Ovary (tissue), 10 donors: ENCODE data around the gene ANKRD7. TPM values are rescaled to one million over a fixed set of nuclear protein-coding genes. Genes with fewer than 3 reads are reported as not detected.

Experiments
- DNase-seq, 5 donors: peaks; one replicate each; pipeline ENCODE4 v3.0.0-alpha.2; 2019 to 2020
- H3K27ac ChIP-seq, 2 donors: fragments of 200-600 bp; one replicate each; pipeline versions ENCODE4 v1.5.1 to v1.8.0; 2019 to 2022
- H3K27me3 ChIP-seq: fragments of 200-600 bp; one replicate; pipeline ENCODE4 v1.8.0; 2022
- H3K36me3 ChIP-seq: fragments of 200-600 bp; sonication (generic); one replicate; pipeline ENCODE4 v1.5.1; 2019
- H3K4me1 ChIP-seq: one replicate; pipeline ENCODE4 v1.8.1; 2013; ENCODE audit warnings: mild to moderate bottlenecking, moderate library complexity; ENCODE audit not compliant: insufficient read depth
- H3K4me3 ChIP-seq: fragments of 200-600 bp; sonication (generic); one replicate; pipeline ENCODE4 v1.5.1; 2017
- H3K9me3 ChIP-seq, 2 donors: fragments of 200-600 bp in 1 of 2; sonication (generic) in 1 of 2; one replicate each; pipeline versions ENCODE4 v1.5.1 to v1.8.1; 2013 to 2019; ENCODE audit warnings: mild to moderate bottlenecking in 1 of 2, moderate library complexity in 1 of 2
- CTCF ChIP-seq, 3 donors: fragments of 450-650 bp in 2 of 3; fragments of 200-600 bp in 1 of 3; IDR thresholded peaks; one replicate each; pipeline versions ENCODE4 v1.5.1 to v1.8.0; 2016 to 2022; ENCODE audit warnings: antibody characterized with exemption in 3 of 3, mild to moderate bottlenecking in 1 of 3
- EP300 ChIP-seq: sonication (generic); formaldehyde crosslinking; IDR thresholded peaks from one replicate; pipeline ENCODE4 v1.6.1; 2017; ENCODE audit warnings: antibody characterized with exemption
- POLR2A ChIP-seq: fragments of 450-650 bp; IDR thresholded peaks from one replicate; pipeline ENCODE4 v1.6.1; 2017; ENCODE audit warnings: antibody characterized with exemption, mild to moderate bottlenecking, moderate library complexity
- WGBS, 3 donors: extraction: QIAGEN DNeasy Blood & Tissue Kit in 1 of 3; methylation state at CpG; one replicate each; pipeline versions ENCODE4 v1.1.5 to v1.1.7; 2013 to 2017; 5-methylcytosine and 5-hydroxymethylcytosine counted together
- intact Hi-C, 4 donors: fragments of 100-400 bp; cut with DNase I; formaldehyde crosslinking; loops; one replicate each; pipeline versions ENCODE4 v1.11.0 to v1.15.1; 2022 to 2023
- long read RNA-seq, 3 donors: library from polyadenylated mRNA in 2 of 3; unstranded in 2 of 3; transcript quantifications; one replicate each; pipeline ENCODE4 v2.0.0 and lab custom pipeline, GENCODE V29; 2021 to 2026
- polyA plus RNA-seq, 2 donors: library from polyadenylated mRNA; stranded (reverse); fragments of 200-250 nt in 1 of 2; fragments of 350-450 nt in 1 of 2; fragmentation: Illumina TruSeq in 1 of 2; extraction: RNeasy Lipid Tissue Mini Kit (QIAGEN cat#74804) in 1 of 2; gene quantifications; one replicate each; pipeline ENCODE4 v1.2.3, GENCODE V29; 2013 to 2014
- total RNA-seq, 7 donors: library from RNA; depleted of rRNA in 2 of 7; stranded (reverse); fragments of >200 nt in 2 of 7; fragmentation: NEBNext Ultra II Directional in 3 of 7; extraction: Animal tissue kit (Norgen Biotek cat#: 25700) in 3 of 7; gene quantifications; one replicate each; pipeline versions ENCODE4 v1.1.0 to v1.2.4, GENCODE V29; 2016 to 2023
- donor health status: DM: no; HTN: no; CAD: no; lungs with moderate emphysema.
- donor health status: DM: no; HTN: no; CAD: no.
- donor health status: Bipolar disorder and iron deficiency.
- donor health status: DM: yes; HTN: yes; CAD: no.
- donor health status: DM: no; HTN: no; CAD: no.
- donor health status: DM: yes; HTN: yes; CAD: no.

ANKRD7 gene, protein sequence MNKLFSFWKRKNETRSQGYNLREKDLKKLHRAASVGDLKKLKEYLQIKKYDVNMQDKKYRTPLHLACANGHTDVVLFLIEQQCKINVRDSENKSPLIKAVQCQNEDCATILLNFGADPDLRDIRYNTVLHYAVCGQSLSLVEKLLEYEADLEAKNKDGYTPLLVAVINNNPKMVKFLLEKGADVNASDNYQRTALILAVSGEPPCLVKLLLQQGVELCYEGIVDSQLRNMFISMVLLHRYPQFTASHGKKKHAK
- total RNA-seq (1 to 10 TPM in 4 of 7 donors, under 1 TPM in 2, not detected in 1; 0.71 to 2.3 (median 1.6) TPM), polyA plus RNA-seq (under 1 TPM in 1 of 2 donors, not detected in 1; 0.23 TPM)
- long read RNA-seq, donor 1, partial matches to known transcripts: 0 of 2 reads
- long read RNA-seq, donor 1, other reads (novel, unspliced or antisense): 2 of 2 reads
- long read RNA-seq, donor 2, partial matches to known transcripts: 17 of 20 reads
- long read RNA-seq, donor 2, other reads (novel, unspliced or antisense): 0 of 20 reads
- long read RNA-seq, donor 3: 0 reads

DNA sequence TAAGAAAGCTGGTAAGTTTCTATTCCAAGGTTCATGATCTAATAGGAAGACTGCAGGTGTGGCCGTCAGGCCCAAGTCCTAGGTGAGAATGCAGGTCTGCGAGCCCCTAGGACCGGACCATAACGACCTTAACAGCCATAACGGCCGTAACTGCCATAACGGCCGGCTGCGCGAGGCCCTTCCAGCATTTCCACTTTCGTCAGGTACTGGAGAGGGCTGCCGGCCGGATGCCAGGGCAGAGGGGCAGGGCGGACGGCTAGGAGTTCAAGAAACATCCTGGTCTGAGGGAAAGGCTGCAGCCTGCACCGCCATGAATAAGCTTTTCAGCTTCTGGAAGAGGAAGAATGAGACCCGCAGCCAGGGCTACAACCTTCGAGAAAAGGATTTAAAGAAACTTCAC, at the start of gene ANKRD7:
TSS of gene ANKRD7 (plus strand) at position 184 of the 400 bp plus-strand sequence. CDS start at position 311, 127 bp downstream.
- DNase-seq: no peak
- no peaks in the 10 kb centered on the region for H3K9me3 ChIP-seq
- no peak for TF ChIP-seq POLR2A
- TF ChIP-seq CTCF (IDR thresholded peaks at IDR 0.05): no peak
- TF ChIP-seq EP300: no peak
- intact Hi-C loops: no loop called here
- H3K36me3 ChIP-seq: no peaks in the 10 kb centered on the region
- H3K4me3 ChIP-seq: no peak within 1 kb of the TSS
- H3K4me1 ChIP-seq: no peaks in the 10 kb centered on the region
- 95 to 96% (median 96%) methylated on average over 18 of the region's 18 CpGs for WGBS, 3 donors
- H3K27me3 ChIP-seq: no peaks in the 10 kb centered on the region
- no peak within 1 kb of the TSS for H3K27ac ChIP-seq

- intact Hi-C loops: no loop called here
- Histone ChIP-seq H3K4me1 (no peaks in the 10 kb centered on the region), H3K36me3 (no peaks in the 10 kb centered on the region), H3K27ac (no peak overlapping the region), H3K9me3 (no peaks in the 10 kb centered on the region), H3K4me3 (no peak overlapping the region), H3K27me3 (no peaks in the 10 kb centered on the region)
- DNase-seq: no peak
- TF ChIP-seq EP300 (no peak), CTCF (IDR thresholded peaks at IDR 0.05) (no peak), POLR2A (no peak)
- WGBS, 3 donors: 40 to 54% (median 52%) methylated on average over 2 of the region's 2 CpGs
Measured at GRCh38 chr7:118175740-118176139, 48.8 kb upstream of the ANKRD7 start.

GRCh38 chr7:118179191-118179590, 45.3 kb upstream of the ANKRD7 start:
- intact Hi-C loops: no loop called here
- no peak overlapping the region for H3K4me3 ChIP-seq
- TF ChIP-seq POLR2A: no peak
- TF ChIP-seq EP300: no peak
- no peak for TF ChIP-seq CTCF (IDR thresholded peaks at IDR 0.05)
- H3K9me3 ChIP-seq: no peaks in the 10 kb centered on the region
- 90 to 98% (median 93%) methylated on average over 2 of the region's 2 CpGs for WGBS, 3 donors
- no peaks in the 10 kb centered on the region for H3K4me1 ChIP-seq
- no peaks in the 10 kb centered on the region for H3K27me3 ChIP-seq
- no peak overlapping the region for H3K27ac ChIP-seq
- no peak for DNase-seq
- no peaks in the 10 kb centered on the region for H3K36me3 ChIP-seq

DNA sequence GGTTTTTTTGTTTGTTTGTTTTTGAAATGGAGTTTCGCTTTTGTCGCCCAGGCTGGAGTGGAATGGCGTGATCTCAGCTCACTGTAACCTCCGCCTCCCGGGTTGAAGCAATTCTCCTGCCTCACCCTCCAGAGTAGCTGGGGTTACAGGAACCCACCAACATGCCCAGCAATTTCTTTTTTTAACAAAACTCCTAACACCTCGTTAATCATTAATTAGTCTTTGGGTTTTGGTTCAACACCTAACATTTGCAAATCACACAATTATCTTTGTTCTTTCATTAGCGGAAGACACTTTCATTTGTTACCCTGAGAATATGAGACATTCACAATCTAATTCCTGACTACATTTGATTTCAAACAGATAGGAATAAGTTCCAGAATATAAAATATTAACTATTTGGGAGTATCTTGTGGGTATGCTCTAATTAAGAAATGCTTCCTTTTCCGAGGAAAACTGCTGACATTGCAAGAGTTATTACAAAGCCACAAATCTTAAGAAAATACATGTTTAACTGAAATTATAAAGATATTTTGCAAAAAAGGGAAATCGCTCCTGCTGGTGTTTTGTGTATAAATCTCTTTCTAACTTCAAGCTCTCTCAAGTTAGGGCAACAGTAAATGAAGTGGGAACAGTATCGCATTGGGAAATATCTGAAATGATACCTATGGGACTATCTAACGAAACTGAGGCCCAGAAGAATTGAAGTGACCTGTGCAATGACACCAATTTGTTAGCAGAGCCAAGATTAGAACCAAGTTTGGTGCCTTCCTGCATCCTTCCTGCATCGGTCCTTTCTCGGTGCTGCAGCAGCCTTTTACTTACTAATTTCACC, 41.7 kb upstream of the ANKRD7 start:
- Histone ChIP-seq H3K4me3 (peak overlapping the region; percentile 92), H3K27me3 (no peaks in the 10 kb centered on the region), H3K9me3 (no peaks in the 10 kb centered on the region), H3K4me1 (peaks cover 2% of the 10 kb centered on the region), H3K36me3 (no peaks in the 10 kb centered on the region), H3K27ac (peak overlapping the region in 1 of 2 donors; percentile 81)
- TF ChIP-seq EP300 (no peak), POLR2A (no peak), CTCF (IDR thresholded peaks at IDR 0.05) (no peak)
- DNase-seq: no peak
- WGBS, 3 donors: 60 to 63% (median 61%) methylated on average over 13 of the region's 13 CpGs
- intact Hi-C loops: no loop called here
